Measurements from ENCODE around the gene LYSMD3.

The LYSMD3 gene

GRCh38 chr5:90528601-90529193 is 687 bp downstream of the LYSMD3 start:
- Histone ChIP-seq H3K9me2 (ENCODE audit: low read depth, low read length) (no peaks in the 10 kb centered on the region), H3K27ac (ENCODE audit: low read depth, low read length, poor library complexity, severe bottlenecking) (peak overlapping the region; percentile 34), H3K4me3 (ENCODE audit: low read depth, low read length, poor library complexity, severe bottlenecking) (peak overlapping the region; percentile 88), H3K79me2 (ENCODE audit: insufficient read depth, low read length) (peaks cover 27% of the 10 kb centered on the region), H4K20me1 (ENCODE audit: insufficient read depth, low read length) (no peaks in the 10 kb centered on the region), H3K4me2 (ENCODE audit: low read length) (peak overlapping the region; percentile 92), H3K9ac (ENCODE audit: low read length) (peak overlapping the region; percentile 80), H3K9me3 (ENCODE audit: low read length) (no peaks in the 10 kb centered on the region), H3K4me1 (ENCODE audit: insufficient read depth, low read length, severe bottlenecking) (peaks cover 33% of the 10 kb centered on the region), H2AFZ (ENCODE audit: low read length) (no peak overlapping the region), H3F3A (ENCODE audit: insufficient read depth, low read length) (no peaks in the 10 kb centered on the region), H3K36me3 (ENCODE audit: insufficient read depth, low read length) (peaks cover 23% of the 10 kb centered on the region), H3K27me3 (ENCODE audit: insufficient read depth, low read length) (no peaks in the 10 kb centered on the region)
- TF ChIP-seq, protein P1, sequence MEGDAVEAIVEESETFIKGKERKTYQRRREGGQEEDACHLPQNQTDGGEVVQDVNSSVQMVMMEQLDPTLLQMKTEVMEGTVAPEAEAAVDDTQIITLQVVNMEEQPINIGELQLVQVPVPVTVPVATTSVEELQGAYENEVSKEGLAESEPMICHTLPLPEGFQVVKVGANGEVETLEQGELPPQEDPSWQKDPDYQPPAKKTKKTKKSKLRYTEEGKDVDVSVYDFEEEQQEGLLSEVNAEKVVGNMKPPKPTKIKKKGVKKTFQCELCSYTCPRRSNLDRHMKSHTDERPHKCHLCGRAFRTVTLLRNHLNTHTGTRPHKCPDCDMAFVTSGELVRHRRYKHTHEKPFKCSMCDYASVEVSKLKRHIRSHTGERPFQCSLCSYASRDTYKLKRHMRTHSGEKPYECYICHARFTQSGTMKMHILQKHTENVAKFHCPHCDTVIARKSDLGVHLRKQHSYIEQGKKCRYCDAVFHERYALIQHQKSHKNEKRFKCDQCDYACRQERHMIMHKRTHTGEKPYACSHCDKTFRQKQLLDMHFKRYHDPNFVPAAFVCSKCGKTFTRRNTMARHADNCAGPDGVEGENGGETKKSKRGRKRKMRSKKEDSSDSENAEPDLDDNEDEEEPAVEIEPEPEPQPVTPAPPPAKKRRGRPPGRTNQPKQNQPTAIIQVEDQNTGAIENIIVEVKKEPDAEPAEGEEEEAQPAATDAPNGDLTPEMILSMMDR (IDR thresholded peaks at IDR 0.05; ENCODE audit: low read length): no peak
- TF ChIP-seq EZH2 (IDR thresholded peaks at IDR 0.05; ENCODE audit: borderline replicate concordance, low read length): no peak

GRCh38 chr5:90519081-90519480 is 10.3 kb downstream of the LYSMD3 start:
- Histone ChIP-seq H3K36me3 (ENCODE audit: insufficient read depth, low read length) (peaks cover 59% of the 10 kb centered on the region), H3K4me1 (ENCODE audit: insufficient read depth, low read length, severe bottlenecking) (no peaks in the 10 kb centered on the region), H3K79me2 (ENCODE audit: insufficient read depth, low read length) (0 out of 2 replicates have a peak, but pooled peaks cover 4% of the 10 kb centered on the region), H4K20me1 (ENCODE audit: insufficient read depth, low read length) (no peaks in the 10 kb centered on the region), H3K4me2 (ENCODE audit: low read length) (no peak overlapping the region), H2AFZ (ENCODE audit: low read length) (no peak overlapping the region), H3K9me3 (ENCODE audit: low read length) (no peaks in the 10 kb centered on the region), H3K9ac (ENCODE audit: low read length) (no peak overlapping the region), H3K4me3 (ENCODE audit: low read depth, low read length, poor library complexity, severe bottlenecking) (no peak overlapping the region), H3K27ac (ENCODE audit: low read depth, low read length, poor library complexity, severe bottlenecking) (no peak overlapping the region), H3F3A (ENCODE audit: insufficient read depth, low read length) (no peaks in the 10 kb centered on the region), H3K9me2 (ENCODE audit: low read depth, low read length) (no peaks in the 10 kb centered on the region), H3K27me3 (ENCODE audit: insufficient read depth, low read length) (no peaks in the 10 kb centered on the region)
- TF ChIP-seq, protein P1 (IDR thresholded peaks at IDR 0.05; ENCODE audit: low read length): no peak
- TF ChIP-seq EZH2 (IDR thresholded peaks at IDR 0.05; ENCODE audit: borderline replicate concordance, low read length): no peak

- no peaks in the 10 kb centered on the region for H3K4me1 ChIP-seq (ENCODE audit: insufficient read depth, low read length, severe bottlenecking)
- H3K36me3 ChIP-seq (ENCODE audit: insufficient read depth, low read length): peaks cover 55% of the 10 kb centered on the region
Observed at GRCh38 chr5:90518661-90519060, 10.7 kb downstream of the LYSMD3 start.

More at GRCh38 chr5:90518661-90519060, 10.7 kb downstream of the LYSMD3 start:
- Histone ChIP-seq H3K9ac (ENCODE audit: low read length) (no peak overlapping the region), H3K27ac (ENCODE audit: low read depth, low read length, poor library complexity, severe bottlenecking) (no peak overlapping the region), H3K4me3 (ENCODE audit: low read depth, low read length, poor library complexity, severe bottlenecking) (no peak overlapping the region), H3K9me2 (ENCODE audit: low read depth, low read length) (no peaks in the 10 kb centered on the region), H2AFZ (ENCODE audit: low read length) (no peak overlapping the region), H4K20me1 (ENCODE audit: insufficient read depth, low read length) (no peaks in the 10 kb centered on the region), H3K9me3 (ENCODE audit: low read length) (no peaks in the 10 kb centered on the region), H3K27me3 (ENCODE audit: insufficient read depth, low read length) (no peaks in the 10 kb centered on the region), H3F3A (ENCODE audit: insufficient read depth, low read length) (no peaks in the 10 kb centered on the region), H3K4me2 (ENCODE audit: low read length) (no peak overlapping the region), H3K79me2 (ENCODE audit: insufficient read depth, low read length) (no peaks in the 10 kb centered on the region)
- TF ChIP-seq, protein P1 (IDR thresholded peaks at IDR 0.05; ENCODE audit: low read length): no peak
- no peak for TF ChIP-seq EZH2 (IDR thresholded peaks at IDR 0.05; ENCODE audit: borderline replicate concordance, low read length)
